HepG2 (cell line): ENCODE measurements around the gene LHFPL2. TPM values are rescaled to one million over a fixed set of nuclear protein-coding genes. Genes with fewer than 3 reads are reported as not detected.

Source experiments
- ATAC-seq: fragments of 200-7000 bp; cut with Tn5 transposase; 3 replicates; pipeline ENCODE4 v1.9.1; 2020; ENCODE audit warnings: mild to moderate bottlenecking, moderate library complexity
- BruUV-seq: library from RNA; stranded (reverse); fragments of 400-500 nt; replicated peaks from 2 replicates; lab custom pipeline; 2021; lab: Mats Ljungman, UMichigan
- CTCF ChIA-PET: fragments of 300-600 bp; formaldehyde crosslinking; extraction: SDS; loops from one replicate; lab custom pipeline; 2021; ENCODE audit warnings: low total read pairs, inconsistent platforms, low intra/inter-chr PET ratio; lab: Yijun Ruan, JAX
- POLR2A ChIA-PET: fragments of 350-600 bp; sonication (Branson Sonifier 250); formaldehyde crosslinking; loops from one replicate; lab custom pipeline; 2020; ENCODE audit warnings: antibody characterized with exemption, inconsistent platforms; lab: Yijun Ruan, JAX
- DNase-seq: peaks from one replicate; pipeline ENCODE4 v3.0.0-alpha.2; 2015; ENCODE audit warnings: low spot score
- FAIRE-seq: peaks from 3 replicates; lab custom pipeline; 2011; peaks lifted over from hg19 to GRCh38; lab: Jason Lieb, UNC
- H2AFZ ChIP-seq: one replicate; pipeline ENCODE4 v1.6.1; 2011; ENCODE audit warnings: low read length, inconsistent platforms
- H3K27ac ChIP-seq: fragments of 300-600 bp; 3 replicates; pipeline ENCODE4 v1.8.0; 2011; ENCODE audit warnings: mixed run types, mild to moderate bottlenecking, mixed read lengths, low read length, inconsistent platforms; ENCODE audit not compliant: insufficient read depth; ENCODE audit errors: extremely low read length
- H3K27me3 ChIP-seq, 2 experiments: fragments of 200-600 bp in 1 of 2; 2 replicates in 1 of 2; 3 replicates in 1 of 2; pipeline versions ENCODE4 v1.6.0 to v1.8.0; 2011; ENCODE audit warnings: low read length in 2 of 2, mild to moderate bottlenecking in 2 of 2, moderate library complexity in 2 of 2, inconsistent platforms in 1 of 2; ENCODE audit not compliant: insufficient read depth in 2 of 2, control insufficient read depth in 1 of 2
- H3K36me3 ChIP-seq, 2 experiments: fragments of 200-600 bp in 1 of 2; replicated peaks in 1 of 2; 2 replicates in 1 of 2; 3 replicates in 1 of 2; pipeline versions ENCODE4 v1.5.1 to v1.8.0; 2011; ENCODE audit warnings: low read length in 2 of 2, inconsistent platforms in 1 of 2; ENCODE audit not compliant: insufficient read depth in 2 of 2, control insufficient read depth in 1 of 2
- H3K4me1 ChIP-seq: 2 replicates; pipeline ENCODE4 v1.5.1; 2012; ENCODE audit warnings: low read length, inconsistent platforms; ENCODE audit not compliant: insufficient read depth
- H3K4me2 ChIP-seq: 2 replicates; pipeline ENCODE4 v1.6.0; 2011; ENCODE audit warnings: low read depth, low read length, inconsistent platforms
- H3K4me3 ChIP-seq, 3 experiments: fragments of 200-600 bp in 1 of 3; sonication (generic), shearing (Covaris generic) in 1 of 3; replicated peaks in 1 of 3; 2 replicates each; pipeline ENCODE4 v1.5.1; 2011 to 2016; ENCODE audit warnings: low read length in 3 of 3, inconsistent platforms in 2 of 3, low read depth in 2 of 3, mild to moderate bottlenecking in 2 of 3, control low read depth in 1 of 3, mixed read lengths in 1 of 3; ENCODE audit not compliant: insufficient read depth in 1 of 3
- H3K79me2 ChIP-seq: one replicate; pipeline ENCODE4 v1.6.1; 2011; ENCODE audit warnings: low read length, inconsistent platforms; ENCODE audit not compliant: insufficient read depth
- H3K9ac ChIP-seq: 2 replicates; pipeline ENCODE4 v1.6.0; 2011; ENCODE audit warnings: mild to moderate bottlenecking, low read depth, low read length, inconsistent platforms; ENCODE audit not compliant: insufficient read depth
- H3K9me3 ChIP-seq: 2 replicates; pipeline ENCODE4 v1.5.1; 2012; ENCODE audit warnings: mild to moderate bottlenecking, low read length
- H4K20me1 ChIP-seq: 2 replicates; pipeline ENCODE4 v1.6.0; 2011; ENCODE audit warnings: inconsistent platforms, mild to moderate bottlenecking, low read length, moderate library complexity; ENCODE audit not compliant: insufficient read depth
- ESRRA ChIP-seq: sonication (generic); formaldehyde crosslinking; IDR thresholded peaks from 2 replicates; pipeline ENCODE4 v1.5.1; 2020; ENCODE audit warnings: mild to moderate bottlenecking, low read depth, missing genetic modification reagents
- PHF5A ChIP-seq: IDR thresholded peaks from one replicate; pipeline ENCODE4 v1.6.1; 2018; ENCODE audit warnings: low read depth, missing genetic modification reagents; ENCODE audit not compliant: unreplicated experiment
- SNAPC2 ChIP-seq: sonication (generic); formaldehyde crosslinking; IDR thresholded peaks from 2 replicates; pipeline ENCODE4 v1.8.1; 2022; ENCODE audit warnings: mild to moderate bottlenecking, missing genetic modification reagents
- WGBS: methylation state at CpG from one replicate; pipeline ENCODE4 v1.1.6; 2017; ENCODE audit warnings: low lambda C conversion rate; 5-methylcytosine and 5-hydroxymethylcytosine counted together
- in situ Hi-C: cut with HindIII; loops from 2 replicates; pipeline ENCODE4 v1.10.0; 2017; ENCODE audit warnings: low pct_unique_long_range_greater_than_20kb; ENCODE audit not compliant: extremely low pct_ligation_motif_present
- intact Hi-C: fragments of 100-400 bp; cut with micrococcal nuclease; formaldehyde crosslinking; loops from one replicate; pipeline ENCODE4 v1.10.0; 2022; ENCODE audit not compliant: unreplicated experiment
- polyA plus RNA-seq, 8 experiments: library from polyadenylated mRNA; depleted of rRNA in 3 of 8; stranded (reverse) in 7 of 8; unstranded in 1 of 8; fragments of >200 nt; fragmentation: Illumina TruSeq in 4 of 8; extraction: Trizol in 4 of 8; gene quantifications; 2 replicates each; pipeline versions ENCODE4 v1.2.1 to v1.2.3, GENCODE V29; 2011 to 2016; ENCODE audit warnings: low read depth in 4 of 8, missing spikeins in 1 of 8, mixed read lengths in 1 of 8; ENCODE audit not compliant: insufficient read depth in 1 of 8
- total RNA-seq, 5 experiments: library from RNA; depleted of rRNA; stranded (reverse); fragments of >200 nt; fragmentation: Illumina TruSeq; extraction: Trizol; gene quantifications; 2 replicates each; pipeline ENCODE4 v1.2.3, GENCODE V29; 2016; ENCODE audit warnings: low read depth in 1 of 5
- TF ChIP-seq, protein P1 (sequence below): sonication (generic); formaldehyde crosslinking; IDR thresholded peaks from 2 replicates; pipeline ENCODE4 v1.8.0; 2023; ENCODE audit warnings: mild to moderate bottlenecking, missing genetic modification reagents
- TF ChIP-seq, protein P2 (sequence below): sonication (generic); formaldehyde crosslinking; IDR thresholded peaks from 2 replicates; pipeline ENCODE4 v1.4.0; 2020; ENCODE audit warnings: missing genetic modification reagents

Gene LHFPL2
- total and polyA plus RNA-seq, 2 of the 13 experiments (the other 11 are each of a cell fraction or from before 2014, with no cell fraction given), result 6.0 to 20.0 TPM

DNA sequence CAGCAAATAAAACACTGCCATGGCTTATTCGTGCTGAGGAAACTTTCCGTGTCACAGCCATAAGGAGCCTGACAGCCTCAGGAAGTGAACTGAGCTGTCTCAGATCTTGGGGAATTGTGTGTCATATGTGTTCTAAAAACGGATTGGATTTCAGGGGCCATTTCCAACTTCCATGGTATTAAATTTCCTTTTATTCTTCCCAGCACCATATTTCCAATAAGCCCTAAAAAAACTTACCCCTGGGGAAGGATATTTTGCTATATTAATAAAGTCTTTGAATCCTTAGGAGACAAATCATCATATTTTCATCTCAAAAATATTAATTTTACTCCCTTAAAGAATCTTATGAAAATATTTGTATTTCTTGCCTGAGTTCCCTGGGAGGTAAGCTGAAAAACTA lies 93.9 kb downstream of the LHFPL2 start:
- no peaks in the 10 kb centered on the region for H3K9me3 ChIP-seq
- H3K4me1 ChIP-seq, result peaks cover 17% of the 10 kb centered on the region
- H3K9ac ChIP-seq, result no peak overlapping the region
- H3K79me2 ChIP-seq, result peaks cover 6% of the 10 kb centered on the region
- in situ Hi-C loops, result no loop called here
- H3K27ac ChIP-seq, result no peak overlapping the region
- H4K20me1 ChIP-seq, result no peaks in the 10 kb centered on the region
- H3K27me3 ChIP-seq, result no peaks in the 10 kb centered on the region
- H3K4me3 ChIP-seq, result no peak overlapping the region
- ChIA-PET POLR2A (no interaction called here), CTCF (no interaction called here)
- H3K36me3 ChIP-seq, result peaks cover 2 to 12% of the 10 kb centered on the region in 2 experiments; a peak in 3 of 5 replicates
- BruUV-seq, result no TSS peak
- H3K4me2 ChIP-seq, result no peak overlapping the region
- no peak for ATAC-seq
- DNase-seq, result no peak
- H2AFZ ChIP-seq, result no peak overlapping the region
- FAIRE-seq, result no peak
- TF ChIP-seq, protein P1, sequence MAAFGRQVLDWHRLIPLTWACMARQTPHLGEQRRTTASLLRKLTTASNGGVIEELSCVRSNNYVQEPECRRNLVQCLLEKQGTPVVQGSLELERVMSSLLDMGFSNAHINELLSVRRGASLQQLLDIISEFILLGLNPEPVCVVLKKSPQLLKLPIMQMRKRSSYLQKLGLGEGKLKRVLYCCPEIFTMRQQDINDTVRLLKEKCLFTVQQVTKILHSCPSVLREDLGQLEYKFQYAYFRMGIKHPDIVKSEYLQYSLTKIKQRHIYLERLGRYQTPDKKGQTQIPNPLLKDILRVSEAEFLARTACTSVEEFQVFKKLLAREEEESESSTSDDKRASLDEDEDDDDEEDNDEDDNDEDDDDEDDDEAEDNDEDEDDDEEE, result no peak
- TF ChIP-seq SNAPC2 (CRISPR knock-in tag) (no peak), PHF5A (no peak), ESRRA (no peak)
- TF ChIP-seq, protein P2, sequence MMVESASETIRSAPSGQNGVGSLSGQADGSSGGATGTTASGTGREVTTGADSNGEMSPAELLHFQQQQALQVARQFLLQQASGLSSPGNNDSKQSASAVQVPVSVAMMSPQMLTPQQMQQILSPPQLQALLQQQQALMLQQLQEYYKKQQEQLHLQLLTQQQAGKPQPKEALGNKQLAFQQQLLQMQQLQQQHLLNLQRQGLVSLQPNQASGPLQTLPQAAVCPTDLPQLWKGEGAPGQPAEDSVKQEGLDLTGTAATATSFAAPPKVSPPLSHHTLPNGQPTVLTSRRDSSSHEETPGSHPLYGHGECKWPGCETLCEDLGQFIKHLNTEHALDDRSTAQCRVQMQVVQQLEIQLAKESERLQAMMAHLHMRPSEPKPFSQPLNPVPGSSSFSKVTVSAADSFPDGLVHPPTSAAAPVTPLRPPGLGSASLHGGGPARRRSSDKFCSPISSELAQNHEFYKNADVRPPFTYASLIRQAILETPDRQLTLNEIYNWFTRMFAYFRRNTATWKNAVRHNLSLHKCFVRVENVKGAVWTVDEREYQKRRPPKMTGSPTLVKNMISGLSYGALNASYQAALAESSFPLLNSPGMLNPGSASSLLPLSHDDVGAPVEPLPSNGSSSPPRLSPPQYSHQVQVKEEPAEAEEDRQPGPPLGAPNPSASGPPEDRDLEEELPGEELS (CRISPR knock-in tag), result no peak
- intact Hi-C loops, result loop anchor here (5.0 kb wide), 1 partner anchor 68 kb away; no protein-coding TSS in a partner anchor
- 93% methylated on average over 3 of the region's 3 CpGs for WGBS
